PC-3 (cell line): ENCODE measurements around the gene SPHK2. TPM values are rescaled to one million over a fixed set of nuclear protein-coding genes. Genes with fewer than 3 reads are reported as not detected.
A peak's percentile ranks its signal among the peaks of the same experiment; 100 is the strongest.

Experiments used
- ATAC-seq: fragments of 200-7000 bp; cut with Tn5 transposase; 2 replicates; pipeline ENCODE4 v1.9.1; 2020; ENCODE audit warnings: mild to moderate bottlenecking, moderate library complexity
- BruUV-seq: library from RNA; stranded (reverse); fragments of 400-500 nt; replicated peaks from 2 replicates; lab custom pipeline; 2021; lab: Mats Ljungman, UMichigan
- CTCF ChIA-PET: fragments of 300-600 bp; sonication (Branson Sonifier 250); formaldehyde crosslinking; loops from one replicate; lab custom pipeline; 2022; ENCODE audit warnings: antibody characterized with exemption; lab: Charles Lee
- POLR2A ChIA-PET: fragments of 300-600 bp; sonication (Branson Sonifier 250); formaldehyde crosslinking; loops from one replicate; lab custom pipeline; 2022; ENCODE audit warnings: antibody characterized with exemption; ENCODE audit not compliant: unreplicated experiment; lab: Charles Lee
- DNase-seq: peaks from one replicate; pipeline ENCODE4 v3.0.0-alpha.2; 2015
- H2AFZ ChIP-seq: fragments of 300-600 bp; sonication (generic); 2 replicates; pipeline ENCODE4 v1.6.0; 2016; ENCODE audit warnings: antibody characterized with exemption, low read length
- H3F3A ChIP-seq: fragments of 300-600 bp; sonication (generic); one replicate; pipeline ENCODE4 v1.6.0; 2017; ENCODE audit warnings: antibody characterized with exemption, low read length, control low read depth, mild to moderate bottlenecking; ENCODE audit not compliant: unreplicated experiment
- H3K27ac ChIP-seq: fragments of 300-600 bp; sonication (generic); 2 replicates; pipeline ENCODE4 v1.5.1; 2016; ENCODE audit warnings: mild to moderate bottlenecking, low read length
- H3K27me3 ChIP-seq: fragments of 300-600 bp; sonication (generic); 2 replicates; pipeline ENCODE4 v1.6.1; 2016; ENCODE audit warnings: low read length, mixed read lengths
- H3K36me3 ChIP-seq: fragments of 300-600 bp; sonication (generic); 2 replicates; pipeline ENCODE4 v1.6.1; 2016; ENCODE audit warnings: low read depth, mixed run types, low read length, mixed read lengths
- H3K4me1 ChIP-seq: fragments of 300-600 bp; sonication (generic); 2 replicates; pipeline ENCODE4 v1.5.1; 2016; ENCODE audit warnings: low read length; ENCODE audit not compliant: insufficient read depth
- H3K4me2 ChIP-seq: fragments of 300-600 bp; sonication (generic); 2 replicates; pipeline ENCODE4 v1.6.0; 2016; ENCODE audit warnings: low read length
- H3K4me3 ChIP-seq: fragments of 300-600 bp; sonication (generic); 2 replicates; pipeline ENCODE4 v1.5.1; 2016; ENCODE audit warnings: mild to moderate bottlenecking, low read length, mixed read lengths
- H3K79me2 ChIP-seq: fragments of 300-600 bp; sonication (generic); 2 replicates; pipeline ENCODE4 v1.6.1; 2017; ENCODE audit warnings: low read length, mixed read lengths
- H3K9ac ChIP-seq: fragments of 300-600 bp; sonication (generic); 2 replicates; pipeline ENCODE4 v1.6.0; 2016; ENCODE audit warnings: mild to moderate bottlenecking, low read length
- H3K9me2 ChIP-seq: fragments of 300-600 bp; sonication (generic); replicated peaks from 2 replicates; pipeline ENCODE4 v1.6.1; 2016; ENCODE audit warnings: mixed run types, low read length, mixed read lengths
- H3K9me3 ChIP-seq: fragments of 300-600 bp; sonication (generic); 2 replicates; pipeline ENCODE4 v1.6.1; 2016; ENCODE audit warnings: low read length, mixed read lengths
- H4K20me1 ChIP-seq: fragments of 300-600 bp; sonication (generic); 2 replicates; pipeline ENCODE4 v1.6.1; 2016; ENCODE audit warnings: low read length, mixed read lengths
- EZH2 ChIP-seq: fragments of 300-600 bp; sonication (generic); IDR thresholded peaks from one replicate; pipeline ENCODE4 v1.6.1; 2017; ENCODE audit warnings: antibody characterized with exemption, mild to moderate bottlenecking, low read length; ENCODE audit not compliant: unreplicated experiment
- EZH2phosphoT487 ChIP-seq: fragments of 300-600 bp; sonication (generic); IDR thresholded peaks from 2 replicates; pipeline ENCODE4 v1.6.1; 2018; ENCODE audit warnings: mild to moderate bottlenecking, antibody characterized with exemption, low read length, borderline replicate concordance
- intact Hi-C: fragments of 100-400 bp; cut with micrococcal nuclease; formaldehyde crosslinking; loops from 2 replicates; pipeline ENCODE4 v1.9.0; 2023
- total RNA-seq: library from RNA; depleted of rRNA; stranded (reverse); fragments of >200 nt; gene quantifications from 2 replicates; pipeline ENCODE4 v1.2.3, GENCODE V29; 2014
- TF ChIP-seq, protein P1 (sequence below): fragments of 300-600 bp; sonication (generic); conservative IDR thresholded peaks from 2 replicates; pipeline ENCODE4 v1.5.1; 2017; ENCODE audit warnings: antibody characterized with exemption, low read depth, mild to moderate bottlenecking, low read length

Gene SPHK2
- total RNA-seq, 1 experiment from 2014 or later, result 8.5 TPM

DNA sequence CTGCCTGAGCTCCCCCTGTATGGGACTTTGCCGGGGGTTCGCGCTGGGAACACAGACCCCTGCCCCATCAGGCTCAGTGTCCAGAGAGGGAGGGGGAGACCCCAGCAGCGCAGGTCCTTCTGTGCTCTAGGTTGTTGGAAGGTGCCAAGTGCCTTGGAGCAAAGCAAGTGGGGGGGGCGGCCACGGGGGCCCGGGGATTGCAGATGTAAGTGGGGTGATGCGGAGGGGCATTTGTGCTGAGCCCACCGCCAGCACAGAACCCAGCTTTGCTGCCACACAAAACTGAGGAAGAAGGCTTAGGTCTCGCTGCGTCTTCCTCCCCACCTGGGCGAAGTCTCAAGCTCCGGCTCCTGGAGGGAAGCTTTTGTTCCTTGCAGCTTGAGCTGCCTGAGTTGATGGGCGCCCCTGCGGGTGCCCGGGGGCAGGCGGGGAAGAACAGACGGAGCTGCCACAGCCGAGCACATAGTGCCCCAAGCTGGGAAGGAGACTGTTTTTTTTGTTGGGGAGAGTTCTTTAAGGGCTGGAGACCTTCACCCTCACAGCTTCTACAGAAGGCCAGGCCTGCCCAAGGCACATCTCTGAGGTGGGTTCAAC is 55.0 kb downstream of the SPHK2 start:
- Histone ChIP-seq H3K27me3 (no peaks in the 10 kb centered on the region), H3F3A (no peaks in the 10 kb centered on the region), H3K36me3 (no peaks in the 10 kb centered on the region), H3K9ac (no peak overlapping the region), H3K79me2 (no peaks in the 10 kb centered on the region), H3K27ac (no peak overlapping the region), H2AFZ (no peak overlapping the region), H3K9me2 (no peaks in the 10 kb centered on the region), H4K20me1 (no peaks in the 10 kb centered on the region), H3K4me1 (no peaks in the 10 kb centered on the region), H3K9me3 (no peaks in the 10 kb centered on the region), H3K4me3 (no peak overlapping the region), H3K4me2 (no peak overlapping the region)
- intact Hi-C loops, result no loop called here
- ChIA-PET POLR2A (no interaction called here), CTCF (interaction anchor here (0.8 kb wide), 1 partner anchor 25 kb away, joined by 3 read pairs; no protein-coding TSS in a partner anchor)
- TF ChIP-seq, protein P1, sequence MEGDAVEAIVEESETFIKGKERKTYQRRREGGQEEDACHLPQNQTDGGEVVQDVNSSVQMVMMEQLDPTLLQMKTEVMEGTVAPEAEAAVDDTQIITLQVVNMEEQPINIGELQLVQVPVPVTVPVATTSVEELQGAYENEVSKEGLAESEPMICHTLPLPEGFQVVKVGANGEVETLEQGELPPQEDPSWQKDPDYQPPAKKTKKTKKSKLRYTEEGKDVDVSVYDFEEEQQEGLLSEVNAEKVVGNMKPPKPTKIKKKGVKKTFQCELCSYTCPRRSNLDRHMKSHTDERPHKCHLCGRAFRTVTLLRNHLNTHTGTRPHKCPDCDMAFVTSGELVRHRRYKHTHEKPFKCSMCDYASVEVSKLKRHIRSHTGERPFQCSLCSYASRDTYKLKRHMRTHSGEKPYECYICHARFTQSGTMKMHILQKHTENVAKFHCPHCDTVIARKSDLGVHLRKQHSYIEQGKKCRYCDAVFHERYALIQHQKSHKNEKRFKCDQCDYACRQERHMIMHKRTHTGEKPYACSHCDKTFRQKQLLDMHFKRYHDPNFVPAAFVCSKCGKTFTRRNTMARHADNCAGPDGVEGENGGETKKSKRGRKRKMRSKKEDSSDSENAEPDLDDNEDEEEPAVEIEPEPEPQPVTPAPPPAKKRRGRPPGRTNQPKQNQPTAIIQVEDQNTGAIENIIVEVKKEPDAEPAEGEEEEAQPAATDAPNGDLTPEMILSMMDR, result no peak
- TF ChIP-seq EZH2phosphoT487, result no peak
- TF ChIP-seq EZH2, result no peak
- DNase-seq, result no peak
- BruUV-seq, result no TSS peak
- no peak for ATAC-seq

DNA sequence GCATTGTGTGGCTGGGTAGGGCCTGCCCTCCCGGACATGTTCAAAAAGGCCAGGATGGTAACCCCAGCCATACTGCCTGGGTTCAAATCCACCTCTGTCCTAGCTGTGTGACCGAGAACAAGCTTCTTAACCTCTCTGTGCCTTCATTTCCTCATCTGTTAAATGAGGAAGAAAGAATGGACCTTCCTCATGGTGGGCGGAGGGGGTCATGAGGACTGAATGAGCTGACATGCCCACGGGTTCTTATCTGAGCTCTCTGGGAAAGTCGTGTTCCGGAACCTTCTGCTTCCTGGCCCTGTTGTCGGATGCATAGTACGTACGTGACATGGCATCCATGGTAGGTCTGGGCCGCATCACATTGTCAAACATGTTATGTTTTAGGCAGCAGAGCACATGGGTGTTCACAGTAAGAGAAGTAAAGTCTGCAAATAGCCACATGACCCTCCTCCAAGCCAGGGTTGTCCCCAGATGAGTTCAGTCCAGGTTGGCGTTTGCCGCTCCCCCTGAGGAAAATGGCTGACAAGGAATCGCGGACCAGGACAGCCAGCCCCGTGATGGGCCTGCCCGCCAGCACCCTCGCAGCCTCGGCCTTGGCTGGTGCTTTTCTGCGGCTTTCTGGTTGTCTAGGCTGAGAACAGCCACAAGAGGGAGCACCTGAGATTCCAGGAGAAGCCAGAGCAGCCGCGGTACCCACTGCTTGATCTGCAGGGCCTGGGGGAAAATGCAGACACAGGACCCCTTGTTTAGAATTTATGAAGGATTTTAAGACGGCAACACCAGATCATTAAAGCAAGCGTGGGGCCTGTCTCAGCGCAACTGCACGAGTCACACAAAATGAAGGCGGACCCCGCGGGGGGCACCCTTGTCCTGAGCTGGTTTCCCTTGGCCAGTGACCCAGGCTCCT is 55.9 kb downstream of the SPHK2 start:
- Histone ChIP-seq H3K27ac (no peak overlapping the region), H2AFZ (peak overlapping the region; percentile 63), H3K9me2 (no peaks in the 10 kb centered on the region), H3K4me3 (no peak overlapping the region), H3K27me3 (no peaks in the 10 kb centered on the region), H3K79me2 (no peaks in the 10 kb centered on the region), H3K9ac (no peak overlapping the region), H3K9me3 (no peaks in the 10 kb centered on the region), H3K4me2 (0 out of 2 replicates have a peak overlapping the region, but pooled peaks have one; percentile 19), H3F3A (no peaks in the 10 kb centered on the region), H4K20me1 (no peaks in the 10 kb centered on the region), H3K36me3 (no peaks in the 10 kb centered on the region), H3K4me1 (no peaks in the 10 kb centered on the region)
- ChIA-PET CTCF (no interaction called here), POLR2A (no interaction called here)
- intact Hi-C loops, result loop anchor here (5.0 kb wide), 1 partner anchor 37 kb away; no protein-coding TSS in a partner anchor
- no TSS peak for BruUV-seq
- TF ChIP-seq, protein P1, result peak; percentile 80
- TF ChIP-seq EZH2phosphoT487, result no peak
- no peak for TF ChIP-seq EZH2
- DNase-seq (peak; percentile 85), ATAC-seq (peak; percentile 88)
